Neural progenitor cell (in vitro differentiated cells): Measurements from ENCODE around the gene PAH. TPM values are rescaled to one million over a fixed set of nuclear protein-coding genes. Genes with fewer than 3 reads are reported as not detected.

Experiments
- DNase-seq: peaks from one replicate; pipeline ENCODE4 v3.0.0-alpha.2; 2016; ENCODE audit warnings: low spot score
- H2AFZ ChIP-seq: fragments of 200-600 bp; sonication (generic); replicated peaks from 2 replicates; pipeline ENCODE4 v1.6.1; 2016; ENCODE audit warnings: antibody characterized with exemption
- H3F3A ChIP-seq: fragments of 200-600 bp; sonication (generic); 2 replicates; pipeline ENCODE4 v1.6.1; 2016; ENCODE audit warnings: antibody characterized with exemption, low read depth
- H3K27ac ChIP-seq: fragments of 200-600 bp; sonication (generic); 2 replicates; pipeline ENCODE4 v1.5.1; 2016; ENCODE audit warnings: mild to moderate bottlenecking
- H3K27me3 ChIP-seq: fragments of 200-600 bp; sonication (generic); 2 replicates; pipeline ENCODE4 v1.6.1; 2016; ENCODE audit warnings: mild to moderate bottlenecking, moderate library complexity
- H3K36me3 ChIP-seq: fragments of 200-600 bp; sonication (generic); 2 replicates; pipeline ENCODE4 v1.5.1; 2016
- H3K4me1 ChIP-seq: fragments of 200-600 bp; sonication (generic); 2 replicates; pipeline ENCODE4 v1.6.1; 2016; ENCODE audit warnings: mixed run types
- H3K4me2 ChIP-seq: fragments of 200-600 bp; sonication (generic); 2 replicates; pipeline ENCODE4 v1.6.1; 2016
- H3K4me3 ChIP-seq: fragments of 200-600 bp; sonication (generic); 2 replicates; pipeline ENCODE4 v1.5.1; 2016
- H3K79me2 ChIP-seq: fragments of 200-600 bp; sonication (generic); 2 replicates; pipeline ENCODE4 v1.6.1; 2016; ENCODE audit warnings: low read depth
- H3K9ac ChIP-seq: fragments of 200-600 bp; sonication (generic); 2 replicates; pipeline ENCODE4 v1.6.1; 2016
- H3K9me3 ChIP-seq: fragments of 200-600 bp; sonication (generic); 2 replicates; pipeline ENCODE4 v1.5.1; 2016; ENCODE audit warnings: low read depth
- H4K20me1 ChIP-seq: fragments of 200-600 bp; sonication (generic); 2 replicates; pipeline ENCODE4 v1.6.1; 2016; ENCODE audit warnings: low read depth
- H3K27ac Mint-ChIP-seq: 3 replicates; pipeline ENCODE4 v1.8.0; 2021; ENCODE audit warnings: mixed read lengths
- H3K27me3 Mint-ChIP-seq: 2 replicates; pipeline ENCODE4 v1.8.0; 2022; ENCODE audit warnings: low read depth, mild to moderate bottlenecking, inconsistent platforms, moderate library complexity, mixed read lengths; ENCODE audit not compliant: insufficient read depth
- H3K36me3 Mint-ChIP-seq: 3 replicates; pipeline ENCODE4 v1.8.0; 2021; ENCODE audit warnings: mixed read lengths
- H3K4me1 Mint-ChIP-seq: 3 replicates; pipeline ENCODE4 v1.8.0; 2021; ENCODE audit warnings: mixed read lengths
- H3K4me3 Mint-ChIP-seq: 3 replicates; pipeline ENCODE4 v1.8.0; 2021; ENCODE audit warnings: mild to moderate bottlenecking, moderate library complexity, mixed read lengths
- H3K9me3 Mint-ChIP-seq: 3 replicates; pipeline ENCODE4 v1.8.0; 2020; ENCODE audit warnings: mixed read lengths
- CTCF ChIP-seq: fragments of 200-600 bp; sonication (generic); IDR thresholded peaks from 2 replicates; pipeline ENCODE4 v1.5.1; 2017; ENCODE audit warnings: antibody characterized with exemption, mild to moderate bottlenecking
- EZH2 ChIP-seq: fragments of 200-600 bp; sonication (generic); IDR thresholded peaks from 2 replicates; pipeline ENCODE4 v1.6.1; 2017; ENCODE audit warnings: antibody characterized with exemption, mild to moderate bottlenecking, moderate library complexity
- EZH2phosphoT487 ChIP-seq: fragments of 200-600 bp; sonication (generic); IDR thresholded peaks from 2 replicates; pipeline ENCODE4 v1.6.1; 2017; ENCODE audit warnings: antibody characterized with exemption
- total RNA-seq: library from RNA; depleted of rRNA; stranded (reverse); fragments of >200 nt; gene quantifications from 2 replicates; pipeline ENCODE4 v1.2.3, GENCODE V29; 2015; ENCODE audit warnings: low replicate concordance

Gene PAH
- total RNA-seq, 1 donor from 2014 or later: 0.07 TPM

- no peaks in the 10 kb centered on the region for H3K9me3 ChIP-seq
- H3K9ac ChIP-seq: no peak overlapping the region
- H3F3A ChIP-seq: no peaks in the 10 kb centered on the region
- no peak overlapping the region for H3K27ac ChIP-seq
- no peaks in the 10 kb centered on the region for H3K27me3 ChIP-seq
- no peaks in the 10 kb centered on the region for H3K36me3 ChIP-seq
- H4K20me1 ChIP-seq: no peaks in the 10 kb centered on the region
- H3K4me1 Mint-ChIP-seq: no peaks in the 10 kb centered on the region
- TF ChIP-seq EZH2: no peak
- TF ChIP-seq CTCF: no peak
- TF ChIP-seq EZH2phosphoT487: no peak
- H3K79me2 ChIP-seq: no peaks in the 10 kb centered on the region
- no peak for DNase-seq
- no peak overlapping the region for H3K4me3 ChIP-seq
- no peaks in the 10 kb centered on the region for H3K4me1 ChIP-seq
- no peak overlapping the region for H2AFZ ChIP-seq
- peaks cover 7% of the 10 kb centered on the region for H3K27me3 Mint-ChIP-seq
- H3K27ac Mint-ChIP-seq: no peak overlapping the region
- no peak overlapping the region for H3K4me2 ChIP-seq
- peaks cover 3% of the 10 kb centered on the region for H3K9me3 Mint-ChIP-seq
- H3K36me3 Mint-ChIP-seq: no peaks in the 10 kb centered on the region
- no peak overlapping the region for H3K4me3 Mint-ChIP-seq
These were observed 16.1 kb upstream of the PAH start for GRCh38 chr12:102933168-102933567.

- H3K4me3 Mint-ChIP-seq: no peak overlapping the region
- no peaks in the 10 kb centered on the region for H3K9me3 Mint-ChIP-seq
- no peaks in the 10 kb centered on the region for H3K9me3 ChIP-seq
- H3K27ac ChIP-seq: no peak overlapping the region
- no peaks in the 10 kb centered on the region for H3K36me3 ChIP-seq
- H3K27me3 Mint-ChIP-seq: peaks cover 5% of the 10 kb centered on the region
- no peaks in the 10 kb centered on the region for H3K79me2 ChIP-seq
- peaks cover 2% of the 10 kb centered on the region for H3K27me3 ChIP-seq
- no peak overlapping the region for H2AFZ ChIP-seq
- H3K4me3 ChIP-seq: no peak overlapping the region
- TF ChIP-seq EZH2phosphoT487: no peak
- TF ChIP-seq EZH2: no peak
- no peak for TF ChIP-seq CTCF
- H3K4me1 Mint-ChIP-seq: no peaks in the 10 kb centered on the region
- no peak for DNase-seq
- H3K27ac Mint-ChIP-seq: peak overlapping the region; percentile 57
- no peaks in the 10 kb centered on the region for H3K4me1 ChIP-seq
- no peak overlapping the region for H3K9ac ChIP-seq
- H4K20me1 ChIP-seq: no peaks in the 10 kb centered on the region
- H3K4me2 ChIP-seq: no peak overlapping the region
- H3F3A ChIP-seq: no peaks in the 10 kb centered on the region
- H3K36me3 Mint-ChIP-seq: no peaks in the 10 kb centered on the region
These were observed 10.2 kb upstream of the PAH start for GRCh38 chr12:102927220-102927619.

GRCh38 chr12:102921240-102921639 lies 4.2 kb upstream of the PAH start:
- H3K4me1 Mint-ChIP-seq: peaks cover 9% of the 10 kb centered on the region
- no peak overlapping the region for H3K9ac ChIP-seq
- no peak overlapping the region for H3K4me2 ChIP-seq
- no peaks in the 10 kb centered on the region for H3K79me2 ChIP-seq
- H3K36me3 ChIP-seq: no peaks in the 10 kb centered on the region
- no peak for TF ChIP-seq CTCF
- TF ChIP-seq EZH2phosphoT487: no peak
- TF ChIP-seq EZH2: no peak
- DNase-seq: no peak
- no peaks in the 10 kb centered on the region for H3F3A ChIP-seq
- H3K36me3 Mint-ChIP-seq: no peaks in the 10 kb centered on the region
- no peaks in the 10 kb centered on the region for H4K20me1 ChIP-seq
- no peaks in the 10 kb centered on the region for H3K27me3 Mint-ChIP-seq
- peaks cover 24% of the 10 kb centered on the region for H3K27me3 ChIP-seq
- no peak overlapping the region for H2AFZ ChIP-seq
- no peak overlapping the region for H3K4me3 Mint-ChIP-seq
- no peaks in the 10 kb centered on the region for H3K9me3 ChIP-seq
- no peak overlapping the region for H3K4me3 ChIP-seq
- H3K27ac ChIP-seq: no peak overlapping the region
- peaks cover 8% of the 10 kb centered on the region for H3K4me1 ChIP-seq
- H3K9me3 Mint-ChIP-seq: no peaks in the 10 kb centered on the region
- no peak overlapping the region for H3K27ac Mint-ChIP-seq

- no peak overlapping the region for H3K9ac ChIP-seq
- no peaks in the 10 kb centered on the region for H3K36me3 Mint-ChIP-seq
- H3K4me3 Mint-ChIP-seq: no peak overlapping the region
- no peaks in the 10 kb centered on the region for H3K79me2 ChIP-seq
- DNase-seq: no peak
- H3K9me3 Mint-ChIP-seq: no peaks in the 10 kb centered on the region
- no peaks in the 10 kb centered on the region for H4K20me1 ChIP-seq
- no peaks in the 10 kb centered on the region for H3F3A ChIP-seq
- H3K27ac ChIP-seq: no peak overlapping the region
- no peaks in the 10 kb centered on the region for H3K27me3 Mint-ChIP-seq
- H3K27me3 ChIP-seq: peaks cover 23% of the 10 kb centered on the region
- no peak for TF ChIP-seq EZH2phosphoT487
- H3K4me1 Mint-ChIP-seq: peaks cover 9% of the 10 kb centered on the region
- peaks cover 8% of the 10 kb centered on the region for H3K4me1 ChIP-seq
- H3K9me3 ChIP-seq: no peaks in the 10 kb centered on the region
- H3K27ac Mint-ChIP-seq: no peak overlapping the region
- H2AFZ ChIP-seq: no peak overlapping the region
- no peak overlapping the region for H3K4me2 ChIP-seq
- no peaks in the 10 kb centered on the region for H3K36me3 ChIP-seq
- no peak overlapping the region for H3K4me3 ChIP-seq
These were observed 3.2 kb upstream of the PAH start for GRCh38 chr12:102920271-102920670.
